Mesenchymal stem cell (in vitro differentiated cells and primary cell): Measurements from ENCODE around the gene LRP1.

Source experiments
- DNase-seq: peaks from one replicate; pipeline ENCODE4 v3.0.0-alpha.2; 2013
- H2AFZ ChIP-seq: one replicate; pipeline ENCODE4 v1.6.1; 2013; ENCODE audit warnings: low read depth, mild to moderate bottlenecking, control low read depth, inconsistent platforms, low read length, moderate library complexity
- H2AK5ac ChIP-seq: 2 replicates; pipeline ENCODE4 v1.6.1; 2013; ENCODE audit warnings: low read length, moderate library complexity, mild to moderate bottlenecking, inconsistent platforms; ENCODE audit not compliant: severe bottlenecking
- H2BK120ac ChIP-seq: one replicate; pipeline ENCODE4 v1.6.1; 2013; ENCODE audit warnings: low read depth, mild to moderate bottlenecking, inconsistent platforms, low read length, moderate library complexity
- H2BK12ac ChIP-seq, 2 experiments: one replicate each; pipeline ENCODE4 v1.6.1; 2013; ENCODE audit warnings: inconsistent platforms in 2 of 2, low read length in 2 of 2, mild to moderate bottlenecking in 2 of 2, moderate library complexity in 2 of 2, control low read depth in 1 of 2
- H2BK15ac ChIP-seq: one replicate; pipeline ENCODE4 v1.6.1; 2013; ENCODE audit warnings: mild to moderate bottlenecking, low read depth, inconsistent platforms; ENCODE audit not compliant: poor library complexity, severe bottlenecking
- H2BK5ac ChIP-seq: 2 replicates; pipeline ENCODE4 v1.6.1; 2013; ENCODE audit warnings: low read depth, mild to moderate bottlenecking, low read length, control low read depth, inconsistent platforms; ENCODE audit not compliant: poor library complexity, severe bottlenecking
- H3K14ac ChIP-seq, 2 experiments: one replicate each; pipeline ENCODE4 v1.6.1; 2013; ENCODE audit warnings: inconsistent platforms in 2 of 2, low read length in 2 of 2, control low read depth in 1 of 2, mild to moderate bottlenecking in 1 of 2, moderate library complexity in 1 of 2
- H3K18ac ChIP-seq, 2 experiments: one replicate each; pipeline ENCODE4 v1.6.1; 2013; ENCODE audit warnings: inconsistent platforms in 2 of 2, low read length in 2 of 2, control low read depth in 1 of 2, low read depth in 1 of 2, mild to moderate bottlenecking in 1 of 2
- H3K23ac ChIP-seq, 2 experiments: one replicate each; pipeline ENCODE4 v1.6.1; 2013; ENCODE audit warnings: inconsistent platforms in 2 of 2, low read length in 2 of 2, mild to moderate bottlenecking in 2 of 2, moderate library complexity in 2 of 2, control low read depth in 1 of 2
- H3K27ac ChIP-seq: 2 replicates; pipeline ENCODE4 v1.5.1; 2013; ENCODE audit warnings: mild to moderate bottlenecking, moderate library complexity, low read length, control low read depth, inconsistent platforms; ENCODE audit not compliant: poor library complexity, severe bottlenecking
- H3K27me3 ChIP-seq, 2 experiments: 2 replicates each; pipeline versions ENCODE4 v1.6.1 to v1.7.0; 2013; ENCODE audit warnings: low read length in 2 of 2, mild to moderate bottlenecking in 2 of 2, moderate library complexity in 2 of 2, control low read depth in 1 of 2, inconsistent platforms in 1 of 2; ENCODE audit not compliant: control insufficient read depth in 1 of 2, insufficient read depth in 1 of 2
- H3K36me3 ChIP-seq, 2 experiments: 2 replicates each; pipeline versions ENCODE4 v1.6.1 to v1.7.0; 2013; ENCODE audit warnings: low read length in 2 of 2, control low read depth in 1 of 2, inconsistent platforms in 1 of 2, low read depth in 1 of 2, mild to moderate bottlenecking in 1 of 2; ENCODE audit not compliant: insufficient read depth in 2 of 2, control insufficient read depth in 1 of 2
- H3K4ac ChIP-seq, 2 experiments: one replicate each; pipeline ENCODE4 v1.6.1; 2013; ENCODE audit warnings: inconsistent platforms in 2 of 2, low read length in 2 of 2, mild to moderate bottlenecking in 2 of 2, moderate library complexity in 2 of 2, control low read depth in 1 of 2, low read depth in 1 of 2
- H3K4me1 ChIP-seq: 2 replicates; pipeline ENCODE4 v1.6.1; 2013; ENCODE audit warnings: low read depth, low read length, control low read depth; ENCODE audit not compliant: control insufficient read depth, insufficient read depth
- H3K4me2 ChIP-seq: 2 replicates; pipeline ENCODE4 v1.6.1; 2013; ENCODE audit warnings: low read length, mild to moderate bottlenecking, inconsistent platforms; ENCODE audit not compliant: poor library complexity, severe bottlenecking
- H3K4me3 ChIP-seq, 2 experiments: 2 replicates each; pipeline versions ENCODE4 v1.5.1 to v1.7.0; 2013; ENCODE audit warnings: low read length in 2 of 2, mild to moderate bottlenecking in 2 of 2, control low read depth in 1 of 2, low read depth in 1 of 2; ENCODE audit not compliant: insufficient read depth in 1 of 2
- H3K79me1 ChIP-seq: replicated peaks from 2 replicates; pipeline ENCODE4 v1.6.1; 2013; ENCODE audit warnings: mild to moderate bottlenecking, control low read depth, low read length, inconsistent platforms; ENCODE audit not compliant: poor library complexity, severe bottlenecking
- H3K9ac ChIP-seq: 2 replicates; pipeline ENCODE4 v1.7.0; 2013; ENCODE audit warnings: mild to moderate bottlenecking, low read length, moderate library complexity
- H3K9me3 ChIP-seq: 2 replicates; pipeline ENCODE4 v1.7.0; 2013; ENCODE audit warnings: mild to moderate bottlenecking, low read length; ENCODE audit not compliant: control insufficient read depth
- H4K8ac ChIP-seq: one replicate; pipeline ENCODE4 v1.6.1; 2013; ENCODE audit warnings: inconsistent platforms, mild to moderate bottlenecking, low read length, moderate library complexity
- H4K91ac ChIP-seq: one replicate; pipeline ENCODE4 v1.6.1; 2013; ENCODE audit warnings: mild to moderate bottlenecking, low read length, inconsistent platforms
- WGBS: methylation state at CpG from one replicate; pipeline ENCODE4 v1.1.7; 2013; ENCODE audit warnings: mixed read lengths; 5-methylcytosine and 5-hydroxymethylcytosine counted together

Gene LRP1

GRCh38 chr12:57219993-57220754, 91.9 kb downstream of the LRP1 start:
- WGBS: 4% methylated on average over 13 of the region's 38 CpGs
- Histone ChIP-seq H4K91ac (no peak overlapping the region), H2AK5ac (no peak overlapping the region), H4K8ac (no peak overlapping the region), H3K14ac (no peak overlapping the region), H2AFZ (no peak overlapping the region), H2BK12ac (no peak overlapping the region), H3K27me3 (peaks cover 33 to 92% of the 10 kb centered on the region in 2 experiments), H2BK120ac (no peak overlapping the region), H3K79me1 (no peaks in the 10 kb centered on the region), H3K27ac (no peak overlapping the region), H2BK15ac (no peak overlapping the region), H3K4me2 (no peak overlapping the region), H3K18ac (no peak overlapping the region), H3K36me3 (no peaks in the 10 kb centered on the region), H3K4me1 (peaks cover 34% of the 10 kb centered on the region), H3K9ac (no peak overlapping the region), H3K4me3 (no peak overlapping the region), H3K4ac (no peak overlapping the region), H2BK5ac (no peak overlapping the region), H3K23ac (no peak overlapping the region), H3K9me3 (no peaks in the 10 kb centered on the region)
- no peak for DNase-seq

GRCh38 chr12:57220770-57221168, 92.5 kb downstream of the LRP1 start:
- Histone ChIP-seq H3K4ac (no peak overlapping the region), H2BK15ac (no peak overlapping the region), H3K36me3 (no peaks in the 10 kb centered on the region), H3K4me1 (peaks cover 36% of the 10 kb centered on the region), H3K9ac (no peak overlapping the region), H4K8ac (no peak overlapping the region), H2AK5ac (no peak overlapping the region), H3K4me3 (no peak overlapping the region), H3K18ac (no peak overlapping the region), H3K23ac (no peak overlapping the region), H2BK5ac (no peak overlapping the region), H2BK12ac (no peak overlapping the region), H3K4me2 (no peak overlapping the region), H3K9me3 (no peaks in the 10 kb centered on the region), H3K27me3 (peaks cover 38 to 92% of the 10 kb centered on the region in 2 experiments), H2BK120ac (no peak overlapping the region), H4K91ac (no peak overlapping the region), H3K79me1 (no peaks in the 10 kb centered on the region), H2AFZ (no peak overlapping the region), H3K27ac (no peak overlapping the region), H3K14ac (no peak overlapping the region)
- WGBS: 35% methylated on average over 1 of the region's 1 CpG
- no peak for DNase-seq

- H3K79me1 ChIP-seq: no peaks in the 10 kb centered on the region
- no peak overlapping the region for H3K14ac ChIP-seq
- no peak overlapping the region for H3K23ac ChIP-seq
- no peak overlapping the region for H2BK12ac ChIP-seq
- no peak overlapping the region for H3K4me2 ChIP-seq
- H3K9me3 ChIP-seq: no peaks in the 10 kb centered on the region
- no peak overlapping the region for H2AK5ac ChIP-seq
- no peak overlapping the region for H2BK120ac ChIP-seq
- 6% methylated on average over 19 of the region's 24 CpGs for WGBS
- no peak overlapping the region for H2BK15ac ChIP-seq
- no peak overlapping the region for H3K18ac ChIP-seq
- H3K36me3 ChIP-seq: no peaks in the 10 kb centered on the region
- DNase-seq: no peak
- no peak overlapping the region for H3K4me3 ChIP-seq
- H2AFZ ChIP-seq: no peak overlapping the region
- H4K91ac ChIP-seq: no peak overlapping the region
- H3K27me3 ChIP-seq: peaks cover 42 to 94% of the 10 kb centered on the region in 2 experiments
- H4K8ac ChIP-seq: no peak overlapping the region
- no peak overlapping the region for H3K9ac ChIP-seq
- peaks cover 31% of the 10 kb centered on the region for H3K4me1 ChIP-seq
- peak overlapping the region; percentile 11 for H2BK5ac ChIP-seq
- H3K4ac ChIP-seq: no peak overlapping the region
- no peak overlapping the region for H3K27ac ChIP-seq
Measured at GRCh38 chr12:57221169-57221917, 93.1 kb downstream of the LRP1 start.
